Measurements from ENCODE around the gene BAIAP2L2.
"Not testable (repeated sequence)": the region's sequence is repeated elsewhere in the genome, so short reads cannot be mapped to it uniquely, and the experiment has no call there.

BAIAP2L2 gene

GRCh38 chr22:38127869-38128268, 17.4 kb upstream of the BAIAP2L2 start:
- no peak for DNase-seq (ENCODE audit: low read depth, low spot score)

- DNase-seq (ENCODE audit: low read depth, low spot score): no peak
These were observed 16.6 kb upstream of the BAIAP2L2 start for GRCh38 chr22:38126928-38127668.

- DNase-seq (ENCODE audit: low read depth, low spot score): no peak
These were observed 15.3 kb upstream of the BAIAP2L2 start for GRCh38 chr22:38125751-38126201.

- no peak for DNase-seq (ENCODE audit: low read depth, low spot score)
These were observed 14.6 kb upstream of the BAIAP2L2 start for GRCh38 chr22:38125038-38125610.

GRCh38 chr22:38124236-38124974, 13.9 kb upstream of the BAIAP2L2 start:
- DNase-seq (ENCODE audit: low read depth, low spot score): no peak

GRCh38 chr22:38122616-38123015, 12.1 kb upstream of the BAIAP2L2 start:
- DNase-seq (ENCODE audit: low read depth, low spot score): no peak

- DNase-seq (ENCODE audit: low read depth, low spot score): no peak
These were observed 10.1 kb upstream of the BAIAP2L2 start for GRCh38 chr22:38120359-38121110.

GRCh38 chr22:38118747-38119146, 8.3 kb upstream of the BAIAP2L2 start:
- not testable (repeated sequence) for DNase-seq (ENCODE audit: low read depth, low spot score)

GRCh38 chr22:38118182-38118581, 7.7 kb upstream of the BAIAP2L2 start:
- no peak for DNase-seq (ENCODE audit: low read depth, low spot score)

GRCh38 chr22:38117556-38117955, 7.1 kb upstream of the BAIAP2L2 start:
- not testable (repeated sequence) for DNase-seq (ENCODE audit: low read depth, low spot score)

- no peak for DNase-seq (ENCODE audit: low read depth, low spot score)
These were observed 5.1 kb upstream of the BAIAP2L2 start for GRCh38 chr22:38115423-38116205.

GRCh38 chr22:38114484-38115398, 4.3 kb upstream of the BAIAP2L2 start:
- peak; percentile 40 for DNase-seq (ENCODE audit: low read depth, low spot score)

- DNase-seq (ENCODE audit: low read depth, low spot score): no peak
These were observed 1.9 kb upstream of the BAIAP2L2 start for GRCh38 chr22:38112381-38112780.

- no peak for DNase-seq (ENCODE audit: low read depth, low spot score)
These were observed 1.5 kb upstream of the BAIAP2L2 start for GRCh38 chr22:38111925-38112355.

GRCh38 chr22:38110863-38111852, 674 bp upstream of the BAIAP2L2 start:
- no peak for DNase-seq (ENCODE audit: low read depth, low spot score)

- no peak for DNase-seq (ENCODE audit: low read depth, low spot score)
These were observed 998 bp downstream of the BAIAP2L2 start for GRCh38 chr22:38109371-38110001.

- DNase-seq (ENCODE audit: low read depth, low spot score): no peak
These were observed 1.7 kb downstream of the BAIAP2L2 start for GRCh38 chr22:38108561-38109319.

Measured in activated CD4-positive, CD25-positive, alpha-beta regulatory T cell treated with anti-CD3 and anti-CD28 coated beads, Interleukin-2, amount 50 U/mL, for 16 hours (primary cell).